Right lobe of liver (tissue), 6 donors: ENCODE results near the gene ADAMTS2. TPM values are rescaled to one million over a fixed set of nuclear protein-coding genes. Genes with fewer than 3 reads are reported as not detected.

Source experiments
- ATAC-seq, 4 donors: fragments of 200-7000 bp; cut with Tn5 transposase; one replicate each; pipeline ENCODE4 v1.9.1; 2020; ENCODE audit warnings: mild to moderate bottlenecking in 4 of 4, moderate library complexity in 4 of 4
- DNase-seq, 3 donors: peaks; one replicate each; pipeline ENCODE4 v3.0.0-alpha.2; 2020
- H3K27ac ChIP-seq, 3 donors: fragments of 200-600 bp; one replicate each; pipeline ENCODE4 v1.8.0; 2022
- H3K27me3 ChIP-seq, 2 donors: fragments of 200-600 bp; one replicate each; pipeline ENCODE4 v1.8.0; 2022
- H3K36me3 ChIP-seq, 4 donors: fragments of 200-600 bp; sonication (generic) in 1 of 4; one replicate each; pipeline versions ENCODE4 v1.5.1 to v1.8.0; 2017 to 2022; ENCODE audit warnings: control low read depth in 1 of 4
- H3K4me1 ChIP-seq, 4 donors: fragments of 200-600 bp; sonication (generic) in 1 of 4; one replicate each; pipeline versions ENCODE4 v1.5.1 to v1.8.0; 2017 to 2022; ENCODE audit warnings: control low read depth in 1 of 4
- H3K4me3 ChIP-seq, 3 donors: fragments of 200-600 bp; one replicate each; pipeline ENCODE4 v1.8.0; 2022
- H3K9me3 ChIP-seq, 4 donors: fragments of 200-600 bp; sonication (generic) in 1 of 4; one replicate each; pipeline versions ENCODE4 v1.5.1 to v1.8.0; 2017 to 2022; ENCODE audit warnings: control low read depth in 1 of 4
- CTCF ChIP-seq, 4 donors: fragments of 200-600 bp in 3 of 4; fragments of 450-650 bp in 1 of 4; IDR thresholded peaks; one replicate each; pipeline versions ENCODE4 v1.5.1 to v1.8.0; 2016 to 2022; ENCODE audit warnings: antibody characterized with exemption in 4 of 4, mild to moderate bottlenecking in 2 of 4
- POLR2A ChIP-seq: fragments of 450-650 bp; IDR thresholded peaks from one replicate; pipeline ENCODE4 v1.6.1; 2017; ENCODE audit warnings: antibody characterized with exemption, mild to moderate bottlenecking
- WGBS: methylation state at CpG from one replicate; pipeline ENCODE4 v1.1.6; 2018; ENCODE audit warnings: low coverage, low lambda C conversion rate; ENCODE audit not compliant: insufficient coverage; ENCODE audit errors: missing lambda C conversion rate; 5-methylcytosine and 5-hydroxymethylcytosine counted together
- intact Hi-C, 2 donors: fragments of 100-400 bp; cut with DNase I; formaldehyde crosslinking; loops; one replicate each; pipeline versions ENCODE4 v1.11.2 to v1.14.1; 2022
- total RNA-seq, 6 experiments: library from RNA; depleted of rRNA in 2 of 6; stranded (reverse); fragments of >200 nt in 2 of 6; fragmentation: NEBNext Ultra II Directional in 3 of 6; extraction: Animal tissue kit (Norgen Biotek cat#: 25700) in 3 of 6; gene quantifications; one replicate each; pipeline versions ENCODE4 v1.1.0 to v1.2.4, GENCODE V29; 2016 to 2023
- donor health status: DM: no; HTN: yes; CAD: no.
- donor health status: DM: no; HTN: no; CAD: no.
- donor health status: DM: no; HTN: no; CAD: no.
- donor health status: DM: no; HTN: yes; CAD: no.
- donor health status: DM: no; HTN: yes; CAD: no.

ADAMTS2 gene
- total RNA-seq, 6 experiments from 2014 or later, result 6.3 to 18.9 (median 13.5) TPM

DNA sequence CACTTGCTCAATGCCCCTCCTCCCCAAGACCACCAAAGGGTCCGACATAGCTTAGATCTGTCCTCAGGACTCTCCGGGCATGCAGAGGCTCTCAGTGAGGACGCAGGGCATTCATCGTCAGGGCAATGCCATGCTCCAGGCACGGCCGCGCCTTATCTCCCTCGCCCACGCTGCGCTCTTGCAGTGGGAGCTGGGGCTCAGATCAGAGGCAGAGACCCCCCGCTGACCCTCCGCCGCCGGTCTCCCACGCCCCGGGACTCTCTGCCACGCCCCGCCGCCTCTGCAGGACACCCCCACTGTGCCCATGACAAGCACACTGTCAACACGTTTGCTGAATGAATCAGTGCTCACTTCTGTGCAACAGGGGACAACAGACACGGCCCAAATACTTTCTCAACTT is 140.7 kb downstream of the ADAMTS2 start:
- intact Hi-C loops, result no loop called here
- DNase-seq, result no peak
- ATAC-seq, result no peak
- no peak overlapping the region for H3K27ac ChIP-seq
- TF ChIP-seq POLR2A (no peak), CTCF (IDR thresholded peaks at IDR 0.05) (no peak)
- H3K27me3 ChIP-seq, result no peaks in the 10 kb centered on the region
- no peaks in the 10 kb centered on the region for H3K36me3 ChIP-seq
- H3K4me1 ChIP-seq, result no peaks in the 10 kb centered on the region
- no peak overlapping the region for H3K4me3 ChIP-seq
- no peaks in the 10 kb centered on the region for H3K9me3 ChIP-seq
- 46% methylated on average over 4 of the region's 21 CpGs for WGBS

- no peak for ATAC-seq
- WGBS, result 40% methylated on average over 4 of the region's 9 CpGs
- Histone ChIP-seq H3K9me3 (no peaks in the 10 kb centered on the region), H3K4me1 (no peaks in the 10 kb centered on the region), H3K27me3 (no peaks in the 10 kb centered on the region), H3K36me3 (no peaks in the 10 kb centered on the region), H3K27ac (no peak overlapping the region), H3K4me3 (no peak overlapping the region)
- intact Hi-C loops, result no loop called here
- no peak for DNase-seq
- no peak for TF ChIP-seq CTCF (IDR thresholded peaks at IDR 0.05)
- no peak for TF ChIP-seq POLR2A
Observed at GRCh38 chr5:179203248-179203647, 142.0 kb downstream of the ADAMTS2 start.

DNA sequence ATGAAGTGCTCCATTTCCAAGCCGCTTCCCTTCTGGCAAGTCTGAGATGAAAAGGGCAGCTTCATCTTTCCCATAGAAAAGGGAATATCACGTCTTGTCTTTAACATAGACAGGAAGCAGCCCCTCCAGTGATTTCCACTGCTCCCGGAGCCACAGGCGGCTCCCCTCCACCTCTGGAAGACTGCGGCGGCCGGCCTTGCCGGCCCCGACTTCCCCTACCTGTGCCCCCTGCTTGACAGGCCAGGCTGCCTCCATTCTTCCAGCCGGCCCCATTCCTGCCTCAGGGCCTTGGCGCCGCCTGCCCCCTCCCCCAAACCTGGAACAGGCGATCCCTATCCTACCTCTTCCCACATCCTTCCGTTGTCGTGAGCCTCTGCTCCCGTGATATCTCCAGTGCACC is 143.3 kb downstream of the ADAMTS2 start:
- H3K36me3 ChIP-seq, result no peaks in the 10 kb centered on the region
- H3K4me3 ChIP-seq, result no peak overlapping the region
- intact Hi-C loops, result no loop called here
- TF ChIP-seq POLR2A (no peak), CTCF (IDR thresholded peaks at IDR 0.05) (no peak)
- H3K4me1 ChIP-seq, result no peaks in the 10 kb centered on the region
- 67% methylated on average over 9 of the region's 16 CpGs for WGBS
- no peaks in the 10 kb centered on the region for H3K27me3 ChIP-seq
- no peaks in the 10 kb centered on the region for H3K9me3 ChIP-seq
- DNase-seq (peak in 1 of 3 donors; percentile 33), ATAC-seq (no peak)
- H3K27ac ChIP-seq, result no peak overlapping the region

DNA sequence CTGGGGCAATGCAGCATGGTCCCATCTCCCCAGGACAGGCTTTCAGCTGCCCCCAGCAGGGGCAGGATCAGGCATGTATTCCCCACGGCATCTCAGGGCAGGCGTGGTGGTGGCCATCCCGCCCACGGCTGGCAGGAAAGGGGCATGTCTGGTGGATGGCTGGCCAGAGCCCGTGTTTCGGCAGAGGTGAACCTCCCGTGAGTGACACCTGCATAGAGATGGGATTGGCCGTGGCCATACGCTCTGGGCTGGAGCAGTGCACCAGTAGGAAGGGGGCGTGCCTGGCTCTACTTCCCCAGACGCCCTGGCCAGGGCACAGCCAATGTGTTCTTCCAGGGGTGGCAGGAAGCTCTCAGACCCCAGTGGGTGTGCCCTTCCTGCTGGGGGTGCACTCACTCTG is 146.0 kb downstream of the ADAMTS2 start:
- TF ChIP-seq POLR2A (no peak), CTCF (IDR thresholded peaks at IDR 0.05) (no peak)

DNA sequence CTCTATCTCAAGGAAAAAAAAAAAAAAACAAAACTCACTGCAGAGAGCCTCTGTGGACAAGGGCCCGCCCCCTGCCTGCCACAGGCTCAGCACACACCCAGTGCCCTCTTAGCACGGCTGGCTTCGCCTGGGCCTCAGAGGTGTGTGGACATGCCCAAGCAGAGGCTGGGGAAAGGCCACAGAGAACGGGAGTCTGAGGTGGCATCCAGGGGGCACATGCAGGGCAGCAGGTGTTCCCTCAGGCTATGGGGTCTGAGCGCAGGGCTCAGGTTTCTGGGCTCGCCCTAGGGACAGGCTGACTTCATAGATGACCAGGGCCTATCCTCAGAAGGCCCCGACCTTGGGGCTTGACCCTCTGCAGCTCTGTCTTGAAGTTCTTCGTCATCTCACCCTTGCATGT is 146.4 kb downstream of the ADAMTS2 start:
- Histone ChIP-seq H3K27ac (no peak overlapping the region), H3K36me3 (no peaks in the 10 kb centered on the region), H3K27me3 (no peaks in the 10 kb centered on the region), H3K9me3 (no peaks in the 10 kb centered on the region), H3K4me3 (no peak overlapping the region), H3K4me1 (no peaks in the 10 kb centered on the region)
- intact Hi-C loops, result no loop called here
- DNase-seq (peak in 1 of 3 donors; percentile 22), ATAC-seq (no peak)
- TF ChIP-seq CTCF (IDR thresholded peaks at IDR 0.05) (no peak), POLR2A (no peak)
- 68% methylated on average over 2 of the region's 8 CpGs for WGBS

More for the DNA sequence above, 146.0 kb downstream of the ADAMTS2 start:
- Histone ChIP-seq H3K4me1 (no peaks in the 10 kb centered on the region), H3K27ac (no peak overlapping the region), H3K4me3 (no peak overlapping the region), H3K9me3 (no peaks in the 10 kb centered on the region), H3K36me3 (no peaks in the 10 kb centered on the region), H3K27me3 (no peaks in the 10 kb centered on the region)
- no CpG with 5 or more reads among the region's 11 CpGs for WGBS
- intact Hi-C loops, result no loop called here
- DNase-seq, result peak in 1 of 3 donors; percentile 31
- ATAC-seq, result no peak
